ENCODE data around the gene AATK. TPM values are rescaled to one million over a fixed set of nuclear protein-coding genes. Genes with fewer than 3 reads are reported as not detected.

The AATK gene
- total and polyA plus RNA-seq, 2 experiments from 2014 or later = 1.1 to 5.0 TPM

GRCh38 chr17:81197831-81198490, 31.9 kb upstream of the AATK start:
- ATAC-seq = no peak
- no peaks in the 10 kb centered on the region for H3K9me3 Mint-ChIP-seq
- H3F3A ChIP-seq (replicated peaks; ENCODE audit: low read depth) = no peaks in the 10 kb centered on the region
- no peaks in the 10 kb centered on the region for H4K20me1 ChIP-seq (replicated peaks; ENCODE audit: insufficient read depth)
- no peak overlapping the region for H3K27ac ChIP-seq (ENCODE audit: low read depth)
- H3K36me3 ChIP-seq (ENCODE audit: insufficient read depth) = no peaks in the 10 kb centered on the region; the same call in 1 of the 2 replicates
- no peaks in the 10 kb centered on the region for H3K79me2 ChIP-seq (replicated peaks; ENCODE audit: insufficient read depth)
- no peaks in the 10 kb centered on the region for H3K27me3 ChIP-seq (ENCODE audit: insufficient read depth)
- no peaks in the 10 kb centered on the region for H3K4me1 ChIP-seq (ENCODE audit: insufficient read depth)
- H3K27ac Mint-ChIP-seq = no peak overlapping the region
- TF ChIP-seq NANOG (IDR thresholded peaks at IDR 0.05; ENCODE audit: borderline replicate concordance) = no peak
- TF ChIP-seq STAT1 (IDR thresholded peaks at IDR 0.05; ENCODE audit: unreplicated experiment) = no peak
- TF ChIP-seq ETS1 (IDR thresholded peaks at IDR 0.05) = no peak
- no peak for TF ChIP-seq REST (IDR thresholded peaks at IDR 0.05; ENCODE audit: unreplicated experiment)
- TF ChIP-seq ZNF462 (CRISPR knock-in tag; IDR thresholded peaks at IDR 0.05) = no peak
- no peak for TF ChIP-seq POLR2AphosphoS5 (IDR thresholded peaks at IDR 0.05; ENCODE audit: low read depth)
- no peak for TF ChIP-seq EZH2phosphoT487 (IDR thresholded peaks at IDR 0.05; ENCODE audit: unreplicated experiment)
- TF ChIP-seq JUNB (IDR thresholded peaks at IDR 0.05; ENCODE audit: unreplicated experiment) = no peak
- H3K4me2 ChIP-seq = no peak overlapping the region
- no peak for DNase-seq (ENCODE audit: low spot score)
- H3K36me3 Mint-ChIP-seq (ENCODE audit: low read depth) = peaks cover 12% of the 10 kb centered on the region; the same call in 2 of the 3 replicates
- H3K9me2 ChIP-seq (ENCODE audit: insufficient read depth) = no peaks in the 10 kb centered on the region
- no peak overlapping the region for H2AFZ ChIP-seq
- H3K27me3 Mint-ChIP-seq (ENCODE audit: insufficient read depth, low read depth, poor library complexity) = peaks cover 4% of the 10 kb centered on the region
- H3K4me3 ChIP-seq = no peak overlapping the region
- H3K4me3 Mint-ChIP-seq = no peak overlapping the region
- H3K4me1 Mint-ChIP-seq = no peaks in the 10 kb centered on the region

All from GM23338 (cell line).